Measurements from ENCODE around the gene RAD51B.

GRCh38 chr14:68674538-68675232, 855.1 kb downstream of the RAD51B start:
- TF ChIP-seq EP300 (IDR thresholded peaks at IDR 0.05), result no peak
- TF ChIP-seq, protein P1, sequence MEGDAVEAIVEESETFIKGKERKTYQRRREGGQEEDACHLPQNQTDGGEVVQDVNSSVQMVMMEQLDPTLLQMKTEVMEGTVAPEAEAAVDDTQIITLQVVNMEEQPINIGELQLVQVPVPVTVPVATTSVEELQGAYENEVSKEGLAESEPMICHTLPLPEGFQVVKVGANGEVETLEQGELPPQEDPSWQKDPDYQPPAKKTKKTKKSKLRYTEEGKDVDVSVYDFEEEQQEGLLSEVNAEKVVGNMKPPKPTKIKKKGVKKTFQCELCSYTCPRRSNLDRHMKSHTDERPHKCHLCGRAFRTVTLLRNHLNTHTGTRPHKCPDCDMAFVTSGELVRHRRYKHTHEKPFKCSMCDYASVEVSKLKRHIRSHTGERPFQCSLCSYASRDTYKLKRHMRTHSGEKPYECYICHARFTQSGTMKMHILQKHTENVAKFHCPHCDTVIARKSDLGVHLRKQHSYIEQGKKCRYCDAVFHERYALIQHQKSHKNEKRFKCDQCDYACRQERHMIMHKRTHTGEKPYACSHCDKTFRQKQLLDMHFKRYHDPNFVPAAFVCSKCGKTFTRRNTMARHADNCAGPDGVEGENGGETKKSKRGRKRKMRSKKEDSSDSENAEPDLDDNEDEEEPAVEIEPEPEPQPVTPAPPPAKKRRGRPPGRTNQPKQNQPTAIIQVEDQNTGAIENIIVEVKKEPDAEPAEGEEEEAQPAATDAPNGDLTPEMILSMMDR (IDR thresholded peaks at IDR 0.05), result no peak
